ENCODE data around the gene TLR5.

DNA sequence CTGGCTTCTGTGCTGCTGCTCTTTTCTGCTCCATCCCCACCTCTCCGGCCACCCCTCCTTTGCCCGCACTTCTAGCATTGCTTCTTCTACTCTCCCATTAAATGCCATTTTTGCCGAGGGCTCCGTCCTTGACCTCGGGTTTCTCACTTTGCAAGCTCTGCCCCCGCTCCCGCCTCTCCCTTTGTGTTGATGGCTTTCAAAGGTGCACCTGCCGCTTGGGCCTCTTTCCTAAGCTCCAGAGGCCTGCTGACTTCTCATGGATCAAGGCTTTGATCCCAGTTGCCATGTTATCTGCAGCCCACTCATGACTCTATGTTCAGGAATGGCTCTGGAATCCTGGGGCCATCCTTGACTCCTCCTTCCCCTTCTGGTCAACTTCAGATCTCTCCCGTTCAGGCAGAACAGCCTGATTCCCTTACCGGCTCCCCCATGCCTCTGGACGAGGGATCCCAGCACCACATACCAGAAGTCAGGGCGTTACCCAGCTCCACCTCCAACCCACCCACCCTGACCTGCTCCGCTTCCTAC lies 54.3 kb downstream of the TLR5 start:
- TF ChIP-seq CTCF (IDR thresholded peaks at IDR 0.05) = no peak
- TF ChIP-seq EP300 (IDR thresholded peaks at IDR 0.05) = no peak
